Measurements from ENCODE around the gene DHX32.
"Not testable (repeated sequence)": the region's sequence is repeated elsewhere in the genome, so short reads cannot be mapped to it uniquely, and the experiment has no call there.

Gene DHX32

GRCh38 chr10:125895130-125896087, 14.3 kb upstream of the DHX32 start:
- DNase-seq: peak; percentile 18 to 66

- DNase-seq: not testable (repeated sequence)
Measured at GRCh38 chr10:125894176-125894575, 13.1 kb upstream of the DHX32 start.

- DNase-seq: peak; percentile 30 to 59
Measured at GRCh38 chr10:125892402-125892801, 11.3 kb upstream of the DHX32 start.

- DNase-seq: not testable (repeated sequence)
Measured at GRCh38 chr10:125889441-125889840, 8.3 kb upstream of the DHX32 start.

- no peak for DNase-seq
Measured at GRCh38 chr10:125886914-125887512, 5.9 kb upstream of the DHX32 start.

GRCh38 chr10:125883211-125883610, 2.1 kb upstream of the DHX32 start:
- no peak for DNase-seq

- DNase-seq: no peak
Measured at GRCh38 chr10:125882596-125882995, 1.5 kb upstream of the DHX32 start.

- DNase-seq: no peak
Measured at GRCh38 chr10:125880719-125881118, 373 bp downstream of the DHX32 start.

GRCh38 chr10:125878957-125879835, 1.9 kb downstream of the DHX32 start:
- DNase-seq: no peak

GRCh38 chr10:125871338-125871737, 9.8 kb downstream of the DHX32 start:
- no peak for DNase-seq

GRCh38 chr10:125868372-125868975, 12.6 kb downstream of the DHX32 start:
- peak in 1 of 2 experiments; percentile 9 for DNase-seq

- DNase-seq: no peak
Measured at GRCh38 chr10:125866421-125867029, 14.6 kb downstream of the DHX32 start.

- DNase-seq: no peak
Measured at GRCh38 chr10:125865120-125865519, 16.0 kb downstream of the DHX32 start.

- DNase-seq: peak; percentile 48 to 68
Measured at GRCh38 chr10:125859128-125859817, 21.8 kb downstream of the DHX32 start.

- DNase-seq: no peak
Measured at GRCh38 chr10:125857185-125857760, 23.8 kb downstream of the DHX32 start.

- no peak for DNase-seq
Measured at GRCh38 chr10:125852487-125852886, 28.6 kb downstream of the DHX32 start.

- no peak for DNase-seq
Measured at GRCh38 chr10:125850766-125851731, 30.0 kb downstream of the DHX32 start.

- no peak for DNase-seq
Measured at GRCh38 chr10:125849448-125849847, 31.6 kb downstream of the DHX32 start.

- DNase-seq: no peak
Measured at GRCh38 chr10:125848857-125849256, 32.2 kb downstream of the DHX32 start.

- DNase-seq: no peak
Measured at GRCh38 chr10:125848371-125848770, 32.7 kb downstream of the DHX32 start.

All from SHP77 (cell line).